Stimulated activated CD4-positive, alpha-beta T cell treated with anti-CD3 and anti-CD28 coated beads, Interleukin-4, amount 100 ng/mL, for 4 hours (primary cell): ENCODE data around the gene RCAN2.

Experiments
- DNase-seq, 2 experiments: peaks; one replicate each; pipeline ENCODE4 v3.0.0-alpha.2; 2020

The RCAN2 gene

DNA sequence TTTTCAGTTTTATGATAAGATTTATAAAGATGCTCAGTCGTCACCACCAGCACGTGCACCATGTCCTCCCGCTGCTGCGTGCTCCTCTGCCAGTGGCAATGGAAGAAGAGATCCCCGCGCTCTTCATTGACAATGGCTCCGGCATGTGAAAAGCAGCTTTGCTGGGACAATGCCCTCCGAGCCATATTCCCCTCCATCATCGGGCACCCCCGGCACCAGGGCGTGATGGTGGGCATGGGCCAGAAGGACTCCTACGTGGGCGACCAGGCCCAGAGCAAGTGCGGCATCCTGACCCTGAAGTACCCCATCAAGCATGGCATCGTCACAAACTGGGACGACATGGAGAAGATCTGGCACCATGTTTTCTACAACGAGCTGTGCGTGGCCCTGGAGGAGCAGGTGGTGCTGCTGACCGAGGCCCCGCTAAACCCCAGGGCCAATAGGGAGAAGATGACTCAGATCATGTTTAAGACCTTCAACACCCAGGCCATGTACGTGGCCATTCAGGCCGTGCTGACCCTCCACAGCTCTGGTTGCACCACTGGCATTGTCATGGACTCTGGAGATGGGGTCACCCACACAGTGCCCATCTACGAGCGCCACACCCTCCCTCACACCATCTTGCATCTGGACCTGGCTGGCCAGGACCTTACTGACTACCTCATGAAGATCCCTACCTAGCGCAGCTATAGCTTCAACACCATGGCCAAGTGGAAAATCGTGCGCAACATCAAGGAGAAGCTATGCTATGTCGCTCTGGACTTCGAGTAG lies 286.2 kb downstream of the RCAN2 start:
- no peak for DNase-seq

DNA sequence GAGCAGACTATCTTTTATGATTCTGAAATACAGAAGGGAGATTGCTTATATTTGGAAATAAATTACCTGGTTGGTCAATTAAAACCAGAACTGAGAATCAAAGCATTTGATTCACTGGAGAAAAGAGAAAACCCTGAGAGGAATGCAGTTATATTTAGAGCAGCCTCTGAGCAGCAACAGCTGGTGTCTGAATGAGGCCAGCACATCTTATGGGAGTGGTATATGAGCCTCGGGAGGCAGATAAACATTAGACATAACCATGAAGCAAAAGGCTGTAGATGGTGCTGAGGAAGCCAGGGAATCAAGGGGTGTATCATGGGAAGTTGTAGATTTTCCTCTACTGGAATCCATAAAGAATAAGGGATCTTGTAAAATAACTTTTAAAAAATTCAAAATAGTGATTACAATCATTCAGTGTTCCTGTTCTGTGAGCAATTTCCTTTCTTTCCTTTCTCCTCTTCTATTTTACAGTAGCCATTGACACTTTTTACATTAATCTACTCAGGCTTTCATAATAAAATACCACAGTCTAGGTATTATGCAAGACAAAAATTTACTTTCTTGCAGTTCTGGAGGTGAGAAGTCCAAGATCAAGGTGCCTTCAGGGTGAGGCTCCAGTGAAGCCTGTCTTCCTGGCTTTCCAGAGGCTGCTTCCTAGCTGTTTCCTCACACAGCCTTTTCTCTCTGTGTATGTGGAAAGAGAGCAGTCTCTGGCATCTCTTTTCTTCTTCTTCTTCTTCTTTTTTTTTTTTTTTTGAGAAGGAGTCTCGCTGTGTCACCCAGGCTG lies 287.7 kb downstream of the RCAN2 start:
- DNase-seq = no peak

DNA sequence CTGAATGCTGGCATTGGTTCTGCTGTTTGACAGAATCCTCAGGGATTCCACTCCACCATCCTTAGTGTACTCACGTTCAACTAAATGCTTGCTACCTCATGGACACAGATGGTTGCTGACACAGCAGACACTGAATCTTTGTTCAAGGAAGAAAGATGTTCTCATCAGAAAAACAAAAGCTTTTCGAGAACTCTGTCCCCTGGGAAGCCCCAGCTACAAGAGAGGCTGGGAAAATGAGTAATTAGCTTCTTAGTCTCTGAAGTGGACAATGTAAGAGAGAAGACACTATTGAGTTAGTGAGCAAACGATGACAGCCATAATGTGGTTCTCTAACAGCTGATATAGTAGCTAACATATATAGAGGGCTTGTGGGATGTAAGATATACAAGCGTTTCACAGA lies 289.5 kb downstream of the RCAN2 start:
- DNase-seq = no peak

DNA sequence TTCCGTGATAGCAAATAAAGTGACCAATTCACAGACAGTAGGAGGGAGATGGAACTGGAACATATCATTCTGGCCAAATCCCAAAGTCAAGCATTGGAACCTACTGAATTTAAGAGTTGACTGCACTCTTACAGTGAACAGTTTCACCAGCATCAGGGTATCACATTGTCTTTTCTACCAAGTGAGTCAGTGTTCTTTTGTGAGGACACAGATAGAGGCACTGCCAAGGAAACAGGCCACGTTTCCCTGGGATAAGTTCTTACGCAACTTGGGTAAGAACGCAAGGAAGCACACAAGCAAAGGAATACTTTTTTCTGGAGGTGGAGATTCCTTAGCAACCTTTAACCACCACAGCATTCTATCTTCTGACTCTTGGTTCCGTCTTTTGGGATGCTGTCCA lies 291.9 kb downstream of the RCAN2 start:
- no peak for DNase-seq

DNA sequence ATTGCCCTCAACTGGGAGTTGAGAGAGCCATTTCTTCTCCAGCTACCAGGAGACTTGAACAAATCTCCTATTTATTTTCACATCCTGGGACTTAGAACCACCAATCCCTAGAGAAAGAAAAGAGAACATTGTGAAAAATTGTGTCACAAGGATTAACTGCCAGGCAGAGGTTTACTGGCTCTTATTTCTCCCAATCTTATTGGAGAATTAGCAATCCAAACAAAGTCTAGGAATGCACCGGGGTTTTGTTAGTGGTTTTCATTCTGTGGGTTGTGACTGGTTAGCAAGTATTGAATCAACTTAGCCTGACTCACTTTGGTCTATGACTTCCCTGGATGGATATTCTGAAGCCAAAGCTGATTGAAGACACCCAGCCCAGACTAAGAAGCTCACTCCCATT lies 299.3 kb downstream of the RCAN2 start:
- no peak for DNase-seq

DNA sequence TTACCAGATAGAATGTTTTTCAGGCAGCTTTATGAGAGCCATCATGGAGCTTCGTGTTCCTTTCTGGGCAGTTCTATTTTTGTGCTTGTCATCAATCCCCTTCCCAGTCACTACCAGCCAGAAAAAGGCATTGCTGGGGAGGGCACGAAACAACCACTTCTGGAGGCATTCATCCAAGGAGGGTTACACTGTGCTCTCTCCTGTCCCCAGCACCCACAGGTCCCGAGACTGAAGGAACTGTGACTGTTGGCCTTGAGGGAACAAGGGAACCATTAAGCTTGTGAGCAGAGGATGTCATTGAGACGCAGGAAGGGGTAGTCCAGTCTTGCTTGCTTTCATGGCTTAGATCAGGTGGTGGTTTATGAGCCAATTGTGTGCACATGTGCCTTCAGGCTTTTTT lies 300.4 kb downstream of the RCAN2 start:
- DNase-seq = no peak

DNA sequence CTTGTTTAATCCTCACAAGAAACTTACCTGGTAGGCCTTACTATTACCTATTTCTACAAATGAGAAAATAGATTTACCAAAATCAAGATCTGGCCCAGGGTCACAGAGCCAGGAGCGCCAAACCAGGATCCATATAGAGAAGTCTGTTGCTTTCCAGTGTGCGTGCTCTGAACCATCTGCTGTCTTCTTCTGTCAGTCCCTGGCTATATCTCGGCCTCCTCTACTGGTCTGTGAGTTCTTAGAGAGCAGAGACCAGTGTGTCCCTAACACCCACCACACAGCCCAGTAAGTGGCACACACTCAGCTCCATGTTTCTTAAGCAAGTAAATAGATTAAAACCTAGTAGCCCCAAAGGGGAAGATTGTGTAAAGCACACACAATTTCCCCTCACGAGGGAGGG lies 301.5 kb downstream of the RCAN2 start:
- DNase-seq = no peak

DNA sequence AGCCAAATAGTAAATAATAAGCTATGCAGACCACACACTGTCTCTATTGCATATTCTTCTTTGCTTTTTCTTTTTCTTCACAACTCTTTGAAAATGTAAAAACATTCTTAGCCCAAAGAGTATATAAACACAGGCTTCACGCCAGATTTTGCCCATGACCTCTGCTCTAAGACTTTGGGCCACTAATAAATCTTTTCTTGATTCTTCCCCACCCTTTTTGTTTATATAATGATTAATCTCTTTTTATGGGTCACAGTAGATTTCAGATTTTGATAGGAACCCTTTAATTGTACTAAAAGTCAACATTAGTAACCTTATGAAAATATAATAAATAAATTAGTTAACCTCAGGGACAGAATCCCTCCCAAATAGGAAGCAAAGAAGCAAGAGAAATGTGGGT lies 304.7 kb downstream of the RCAN2 start:
- DNase-seq = no peak

DNA sequence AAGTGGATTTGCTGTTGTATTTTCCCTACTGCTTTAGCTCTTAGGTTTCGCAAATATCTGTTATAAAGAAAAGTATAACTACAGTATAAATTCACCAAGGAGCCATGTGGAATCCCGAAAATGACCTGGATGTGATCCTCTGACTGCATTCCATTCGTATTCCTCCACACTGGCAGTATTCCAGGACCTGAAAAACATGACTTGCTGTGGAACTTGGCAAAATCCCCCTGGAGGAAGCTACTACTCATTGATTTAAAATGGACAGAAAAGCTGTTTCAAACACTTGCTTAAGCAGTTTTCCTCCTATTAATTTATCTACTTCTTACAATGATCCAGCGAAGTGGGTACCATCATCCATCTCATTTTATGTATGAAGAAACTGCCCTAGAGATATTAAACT lies 307.1 kb downstream of the RCAN2 start:
- DNase-seq = no peak

DNA sequence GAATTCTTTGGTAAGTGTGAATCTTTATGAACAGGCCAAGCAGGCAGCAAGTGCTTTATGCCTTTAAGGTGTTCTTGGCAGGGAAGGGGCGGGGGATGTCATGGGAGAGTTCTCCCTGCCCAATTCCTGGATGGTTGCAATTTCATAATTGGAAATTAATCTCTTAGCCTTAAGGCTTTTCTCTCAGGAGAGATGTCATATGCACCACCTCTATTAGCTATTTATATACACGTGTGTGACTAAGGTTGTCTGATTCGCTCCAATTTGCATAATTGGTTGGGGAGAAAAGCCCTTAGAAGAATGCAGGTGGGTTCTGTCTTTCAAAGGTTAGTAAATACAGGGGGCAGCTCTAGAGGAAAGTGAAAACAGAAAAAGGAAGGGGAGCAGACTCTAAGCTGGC lies 315.3 kb downstream of the RCAN2 start:
- DNase-seq = no peak

DNA sequence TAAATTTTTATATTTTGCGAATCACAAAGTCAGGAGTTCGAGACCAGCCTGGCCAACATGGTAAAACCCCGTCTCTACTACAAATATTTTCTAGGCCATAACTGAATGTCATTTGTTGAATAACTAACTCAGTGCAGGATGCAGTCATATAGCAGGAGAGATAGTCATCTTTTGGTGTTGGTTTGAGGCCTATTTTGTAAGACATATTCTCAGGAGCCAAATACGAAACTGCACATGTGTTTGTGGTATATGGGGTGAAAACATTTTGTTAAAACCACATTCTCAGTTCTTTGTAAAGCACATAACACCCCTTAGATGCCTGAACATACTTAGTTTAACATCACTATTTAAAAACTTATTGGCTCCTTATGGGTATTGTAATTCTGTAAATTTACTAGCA lies 315.8 kb downstream of the RCAN2 start:
- DNase-seq = no peak

DNA sequence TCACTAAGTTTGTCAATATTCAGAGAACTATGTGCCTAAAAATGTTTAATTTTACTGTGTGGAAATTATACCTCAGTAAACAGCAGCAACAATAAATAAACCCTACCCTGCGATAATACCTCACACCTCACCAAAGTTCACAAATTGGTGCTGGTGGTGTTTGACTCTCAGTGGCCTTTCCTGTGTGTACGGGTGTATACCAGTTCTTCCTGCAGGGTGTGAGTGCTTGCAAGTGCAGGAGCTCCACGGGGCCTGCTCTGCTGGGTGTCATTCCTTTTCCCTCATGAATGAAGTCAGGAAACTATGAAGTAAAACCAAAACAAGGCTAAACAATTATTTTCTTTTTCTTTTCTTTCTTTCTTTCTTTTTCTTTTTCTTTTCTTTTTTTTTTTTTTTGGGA lies 316.3 kb downstream of the RCAN2 start:
- no peak for DNase-seq

DNA sequence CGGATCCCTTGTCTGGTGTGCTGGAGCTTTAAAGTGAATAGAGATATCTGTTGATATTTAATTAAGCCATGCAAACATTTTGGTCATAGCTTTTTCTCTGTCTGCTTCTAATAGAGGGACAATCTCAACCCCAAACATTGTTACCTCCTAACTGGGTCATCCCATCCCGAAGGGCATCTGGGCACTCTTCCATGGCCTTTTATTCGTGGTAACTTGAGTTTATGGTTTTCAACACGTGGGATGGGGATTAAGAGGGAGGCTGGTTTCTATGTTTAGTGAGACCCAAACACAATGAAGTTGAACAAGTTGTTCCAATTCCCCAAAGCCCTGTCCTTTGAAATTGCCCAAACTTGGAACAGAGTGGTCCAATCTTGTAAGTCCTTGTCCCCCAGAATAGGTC lies 319.1 kb downstream of the RCAN2 start:
- no peak for DNase-seq
